ENCODE results near the gene TPM1. TPM values are rescaled to one million over a fixed set of nuclear protein-coding genes. Genes with fewer than 3 reads are reported as not detected.

Gene TPM1
- total and polyA plus RNA-seq, 4 donors, result 64.7 to 101 (median 71.5) TPM

GRCh38 chr15:63090472-63090871 is 47.9 kb downstream of the TPM1 start:
- no peaks in the 10 kb centered on the region for H3K36me3 ChIP-seq (ENCODE audit: control insufficient read depth in 4 of 4, insufficient read depth in 3 of 4, low read depth in 1 of 4, low read length in 3 of 4)
- TF ChIP-seq EGR1 (IDR thresholded peaks at IDR 0.05; ENCODE audit: low read depth in 2 of 2) (no peak), RXRA (IDR thresholded peaks at IDR 0.05) (no peak), YY1 (IDR thresholded peaks at IDR 0.05) (no peak), CTCF (IDR thresholded peaks at IDR 0.05; ENCODE audit: low read depth, low read length, missing input control) (no peak), ATF3 (IDR thresholded peaks at IDR 0.05) (no peak), REST (IDR thresholded peaks at IDR 0.05) (no peak), HNF4A (conservative IDR thresholded peaks at IDR 0.05) (no peak), HNF4G (IDR thresholded peaks at IDR 0.05) (no peak), FOXA1 (IDR thresholded peaks at IDR 0.05) (no peak), GABPA (IDR thresholded peaks at IDR 0.05 in 1 of 2, conservative IDR thresholded peaks at IDR 0.05 in 1 of 2) (no peak), SP1 (IDR thresholded peaks at IDR 0.05) (no peak), NR2F2 (IDR thresholded peaks at IDR 0.05) (no peak), RAD21 (IDR thresholded peaks at IDR 0.05) (no peak), ZBTB33 (IDR thresholded peaks at IDR 0.05) (no peak)
- no peak for DNase-seq (ENCODE audit: low spot score)
- no peaks in the 10 kb centered on the region for H3K27me3 ChIP-seq (ENCODE audit: control insufficient read depth in 4 of 4, insufficient read depth in 4 of 4, low read length in 3 of 4)
- H3K9ac ChIP-seq (ENCODE audit: low read depth in 1 of 2, low read length in 2 of 2), result no peak overlapping the region
- no peak overlapping the region for H3K27ac ChIP-seq (ENCODE audit: low read depth in 1 of 2, low read length in 2 of 2)
- 94% methylated on average over 9 of the region's 9 CpGs for WGBS
- no peaks in the 10 kb centered on the region for H3K9me3 ChIP-seq (ENCODE audit: control insufficient read depth in 4 of 4, low read length in 3 of 4)
- H3K4me3 ChIP-seq (ENCODE audit: low read depth in 1 of 3, low read length in 3 of 3), result no peak overlapping the region
- H3K4me1 ChIP-seq (ENCODE audit: control insufficient read depth in 4 of 4, insufficient read depth in 4 of 4, low read length in 3 of 4), result peaks cover 0 to 6% (median 3%) of the 10 kb centered on the region in 4 donors

- H3K27me3 ChIP-seq (ENCODE audit: control insufficient read depth in 4 of 4, insufficient read depth in 4 of 4, low read length in 3 of 4), result no peaks in the 10 kb centered on the region
- H3K36me3 ChIP-seq (ENCODE audit: control insufficient read depth in 4 of 4, insufficient read depth in 3 of 4, low read depth in 1 of 4, low read length in 3 of 4), result no peaks in the 10 kb centered on the region
- DNase-seq (ENCODE audit: low spot score), result no peak
- 88% methylated on average over 10 of the region's 10 CpGs for WGBS
- no peak for TF ChIP-seq FOXA2 (IDR thresholded peaks at IDR 0.05)
- no peak for TF ChIP-seq FOXA1 (IDR thresholded peaks at IDR 0.05)
- TF ChIP-seq EGR1 (IDR thresholded peaks at IDR 0.05; ENCODE audit: low read depth in 2 of 2), result no peak
- no peak overlapping the region for H3K4me3 ChIP-seq (ENCODE audit: low read depth in 1 of 3, low read length in 3 of 3)
- no peak overlapping the region for H3K27ac ChIP-seq (ENCODE audit: low read depth in 1 of 2, low read length in 2 of 2)
- H3K4me1 ChIP-seq (ENCODE audit: control insufficient read depth in 4 of 4, insufficient read depth in 4 of 4, low read length in 3 of 4), result peaks cover 0 to 6% (median 3%) of the 10 kb centered on the region in 4 donors
- no peaks in the 10 kb centered on the region for H3K9me3 ChIP-seq (ENCODE audit: control insufficient read depth in 4 of 4, low read length in 3 of 4)
- H3K9ac ChIP-seq (ENCODE audit: low read depth in 1 of 2, low read length in 2 of 2), result no peak overlapping the region
Observed at GRCh38 chr15:63090887-63091286, 48.3 kb downstream of the TPM1 start.

All from liver (tissue), 9 donors.